CD4-positive, alpha-beta memory T cell (primary cell): ENCODE measurements around the gene VASH1. TPM values are rescaled to one million over a fixed set of nuclear protein-coding genes. Genes with fewer than 3 reads are reported as not detected.

Source experiments
- CTCF ChIA-PET: fragments of 350-600 bp; sonication (Branson Sonifier 250); formaldehyde crosslinking; loops from one replicate; lab custom pipeline; 2021; ENCODE audit warnings: inconsistent platforms; ENCODE audit not compliant: partially characterized antibody; lab: Charles Lee
- POLR2A ChIA-PET: fragments of 350-600 bp; sonication (Branson Sonifier 250); formaldehyde crosslinking; loops from one replicate; lab custom pipeline; 2021; ENCODE audit not compliant: partially characterized antibody; lab: Charles Lee
- DNase-seq, 5 donors: peaks; one replicate each; pipeline versions ENCODE4 v3.0.0 to v3.0.0-alpha.2; 2020 to 2022; ENCODE audit warnings: mixed read lengths in 1 of 5
- H3K27ac ChIP-seq: one replicate; pipeline ENCODE4 v1.7.0; 2013; ENCODE audit warnings: low read depth, low read length
- H3K27me3 ChIP-seq: 2 replicates; pipeline ENCODE4 v1.7.0; 2013; ENCODE audit warnings: mild to moderate bottlenecking, low read length, moderate library complexity; ENCODE audit not compliant: insufficient read depth
- H3K36me3 ChIP-seq: 2 replicates; pipeline ENCODE4 v1.7.0; 2013; ENCODE audit warnings: mild to moderate bottlenecking, low read length, moderate library complexity; ENCODE audit not compliant: insufficient read depth
- H3K4me1 ChIP-seq: 2 replicates; pipeline ENCODE4 v1.7.0; 2013; ENCODE audit warnings: mild to moderate bottlenecking, low read length, moderate library complexity; ENCODE audit not compliant: insufficient read depth
- H3K4me3 ChIP-seq, 2 donors: one replicate each; pipeline ENCODE4 v1.7.0; 2013; ENCODE audit warnings: low read length in 2 of 2, mild to moderate bottlenecking in 1 of 2
- H3K9me3 ChIP-seq, 2 donors: one replicate each; pipeline ENCODE4 v1.7.0; 2013; ENCODE audit warnings: low read length in 2 of 2, control low read depth in 1 of 2; ENCODE audit not compliant: control insufficient read depth in 1 of 2
- H3K27ac Mint-ChIP-seq, 7 donors: one replicate each; pipeline ENCODE4 v1.8.0; 2020 to 2021; ENCODE audit warnings: mixed read lengths in 7 of 7, mild to moderate bottlenecking in 6 of 7, inconsistent platforms in 3 of 7, moderate library complexity in 3 of 7
- H3K27me3 Mint-ChIP-seq, 2 donors: one replicate each; pipeline ENCODE4 v1.8.0; 2020 to 2021; ENCODE audit warnings: mixed read lengths in 2 of 2
- H3K36me3 Mint-ChIP-seq, 2 donors: one replicate each; pipeline ENCODE4 v1.8.0; 2020 to 2021; ENCODE audit warnings: mixed read lengths in 2 of 2, inconsistent platforms in 1 of 2, mild to moderate bottlenecking in 1 of 2
- H3K4me1 Mint-ChIP-seq, 4 donors: one replicate each; pipeline ENCODE4 v1.8.0; 2020 to 2021; ENCODE audit warnings: mixed read lengths in 4 of 4, mild to moderate bottlenecking in 1 of 4
- H3K4me3 Mint-ChIP-seq, 8 donors: one replicate each; pipeline ENCODE4 v1.8.0; 2020 to 2021; ENCODE audit warnings: mixed read lengths in 8 of 8, mild to moderate bottlenecking in 7 of 8, moderate library complexity in 6 of 8, inconsistent platforms in 3 of 8
- H3K9me3 Mint-ChIP-seq, 8 donors: one replicate each; pipeline ENCODE4 v1.8.0; 2020 to 2021; ENCODE audit warnings: mixed read lengths in 8 of 8, mild to moderate bottlenecking in 5 of 8, inconsistent platforms in 3 of 8, moderate library complexity in 1 of 8
- intact Hi-C: fragments of 100-400 bp; cut with micrococcal nuclease; formaldehyde crosslinking; loops from one replicate; pipeline ENCODE4 v1.15.1; 2023
- polyA plus RNA-seq, 2 donors: library from polyadenylated mRNA; unstranded; fragments of 300-500 nt; fragmentation: Illumina TruSeq; gene quantifications; one replicate each; pipeline ENCODE4 v1.2.3, GENCODE V29; 2021
- total RNA-seq, 2 experiments: library from RNA; stranded (reverse); gene quantifications; one replicate each; pipeline ENCODE4 v1.2.3, GENCODE V29; 2021

The VASH1 gene
- total and polyA plus RNA-seq, 4 experiments from 2014 or later = 0.59 to 12.6 (median 5.6) TPM

DNA sequence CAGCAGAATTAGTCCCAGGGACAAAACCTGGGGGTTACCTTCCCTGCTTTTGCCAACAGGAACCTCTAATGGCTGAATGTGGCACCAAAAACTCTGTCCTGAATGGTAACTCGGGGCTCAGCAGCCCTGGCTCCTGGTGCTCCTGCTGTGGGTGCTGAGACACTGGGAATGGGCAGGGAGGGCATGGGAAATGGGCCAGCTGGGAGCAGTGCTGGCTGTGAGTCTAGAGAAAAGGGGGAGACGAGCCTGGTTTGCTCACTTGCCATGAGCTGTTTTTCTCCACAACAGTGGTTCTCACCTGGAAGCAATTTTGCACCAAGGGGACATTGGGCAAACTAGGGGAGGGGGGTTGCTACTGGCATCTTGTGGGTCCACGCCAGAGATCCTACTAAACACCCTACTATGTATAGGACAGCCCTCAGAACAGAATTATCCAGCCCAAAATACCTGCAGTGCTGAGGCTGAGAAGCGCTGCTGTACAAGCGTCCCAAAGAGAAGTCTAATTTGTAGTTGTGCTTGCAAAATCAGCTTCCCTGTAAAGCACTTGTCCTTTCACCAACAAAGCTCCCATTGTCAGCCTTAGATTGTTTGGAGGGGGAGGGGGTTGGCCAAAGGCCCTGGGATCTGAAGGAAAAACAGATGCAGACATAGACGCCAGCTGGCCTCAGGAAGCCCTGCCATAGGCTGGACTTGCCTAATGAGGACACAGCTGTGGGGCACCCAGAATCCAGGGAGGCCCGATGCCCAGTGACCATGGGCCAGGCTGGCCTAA is 68.6 kb downstream of the VASH1 start:
- no peaks in the 10 kb centered on the region for H3K36me3 Mint-ChIP-seq
- Histone ChIP-seq H3K9me3 (no peaks in the 10 kb centered on the region), H3K4me3 (no peak overlapping the region), H3K36me3 (no peaks in the 10 kb centered on the region), H3K27ac (no peak overlapping the region), H3K4me1 (no peaks in the 10 kb centered on the region), H3K27me3 (no peaks in the 10 kb centered on the region)
- no peaks in the 10 kb centered on the region for H3K4me1 Mint-ChIP-seq
- H3K27me3 Mint-ChIP-seq = peaks cover 0 to 5% of the 10 kb centered on the region in 2 donors
- intact Hi-C loops = no loop called here
- no peak overlapping the region for H3K4me3 Mint-ChIP-seq
- peaks cover 0 to 3% (median 0%) of the 10 kb centered on the region in 8 donors for H3K9me3 Mint-ChIP-seq
- H3K27ac Mint-ChIP-seq = no peak overlapping the region
- DNase-seq = no peak
- ChIA-PET CTCF (interaction anchor here (1.1 kb wide), 1 partner anchor 120 kb away, joined by 3 read pairs; no protein-coding TSS in a partner anchor), POLR2A (interaction anchor here (0.7 kb wide), 1 partner anchor 18 kb away, joined by 3 read pairs; the partner anchor contains the start of gene ANGEL1)

GRCh38 chr14:76830556-76830955 is 69.3 kb downstream of the VASH1 start:
- no peak for DNase-seq
- Mint-ChIP-seq H3K36me3 (no peaks in the 10 kb centered on the region), H3K27ac (no peak overlapping the region), H3K4me3 (no peak overlapping the region), H3K4me1 (no peaks in the 10 kb centered on the region), H3K9me3 (peaks cover 0 to 3% (median 0%) of the 10 kb centered on the region in 8 donors), H3K27me3 (peaks cover 0 to 3% of the 10 kb centered on the region in 2 donors)
- Histone ChIP-seq H3K4me1 (no peaks in the 10 kb centered on the region), H3K27me3 (no peaks in the 10 kb centered on the region), H3K9me3 (no peaks in the 10 kb centered on the region), H3K27ac (no peak overlapping the region), H3K4me3 (no peak overlapping the region), H3K36me3 (no peaks in the 10 kb centered on the region)
- ChIA-PET POLR2A (interaction anchor here (0.6 to 0.7 kb wide), 2 partner anchors 18 kb away, joined by 3 read pairs; partner anchors contain the start of gene ANGEL1), CTCF (interaction anchor here (1.1 kb wide), 1 partner anchor 120 kb away, joined by 3 read pairs; no protein-coding TSS in a partner anchor)
- intact Hi-C loops = no loop called here

GRCh38 chr14:76832503-76832988 is 71.3 kb downstream of the VASH1 start:
- ChIA-PET POLR2A (no interaction called here), CTCF (interaction anchor here (0.7 to 1.4 kb wide), 4 partner anchors 12 to 123 kb away, joined by 3 to 4 read pairs (median 3); no protein-coding TSS in a partner anchor)
- H3K27ac ChIP-seq = no peak overlapping the region
- no peaks in the 10 kb centered on the region for H3K27me3 ChIP-seq
- Mint-ChIP-seq H3K36me3 (no peaks in the 10 kb centered on the region), H3K27me3 (peaks cover 0 to 3% of the 10 kb centered on the region in 2 donors), H3K4me1 (no peaks in the 10 kb centered on the region), H3K9me3 (peaks cover 0 to 3% (median 0%) of the 10 kb centered on the region in 8 donors), H3K4me3 (no peak overlapping the region), H3K27ac (no peak overlapping the region)
- no peak overlapping the region for H3K4me3 ChIP-seq
- no peaks in the 10 kb centered on the region for H3K36me3 ChIP-seq
- no peaks in the 10 kb centered on the region for H3K9me3 ChIP-seq
- no peaks in the 10 kb centered on the region for H3K4me1 ChIP-seq
- intact Hi-C loops = no loop called here
- peak in 1 of 5 donors; percentile 13 for DNase-seq

Other genes starting within 250 kb of the VASH1 start
- 10 to 100 TPM; 26.1 to 28.0 TPM for gene ANGEL1, start 51.4 kb downstream of the VASH1 start, total RNA-seq
- 10 to 100 TPM; 17.9 to 32.0 TPM for gene ANGEL1, start 51.4 kb downstream of the VASH1 start, polyA plus RNA-seq
- not detected for gene LRRC74A, start 64.9 kb downstream of the VASH1 start, total RNA-seq
- not detected for gene LRRC74A, start 64.9 kb downstream of the VASH1 start, polyA plus RNA-seq